Putamen (tissue), 1 donor: ENCODE results near the gene TOGARAM2.
"Not testable (repeated sequence)": the region's sequence is repeated elsewhere in the genome, so short reads cannot be mapped to it uniquely, and the experiment has no call there.

Experiments
- DNase-seq: peaks from one replicate; pipeline ENCODE4 v3.0.0-alpha.2; 2016; ENCODE audit warnings: low spot score

The TOGARAM2 gene

GRCh38 chr2:29073933-29074332, 92.8 kb downstream of the TOGARAM2 start:
- DNase-seq: no peak

DNA sequence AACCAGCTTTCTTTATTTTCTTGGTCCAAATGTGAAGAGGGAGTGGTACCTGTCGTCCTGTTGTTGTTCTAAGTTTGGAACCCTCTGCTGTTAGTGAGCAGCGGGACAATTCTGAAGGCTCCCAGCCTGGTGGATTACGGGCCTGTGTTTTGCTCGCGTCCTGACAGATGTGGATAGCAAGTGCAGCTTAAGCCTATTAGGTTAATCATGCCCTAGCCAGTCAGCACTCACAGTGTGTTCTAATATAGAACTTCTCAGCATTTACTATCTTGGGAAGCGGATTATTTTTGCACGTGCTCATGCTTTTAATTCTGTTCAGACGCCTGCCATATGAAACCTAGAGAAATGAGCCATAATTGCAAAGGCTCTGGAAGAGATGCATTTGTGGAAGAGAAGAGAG, 93.3 kb downstream of the TOGARAM2 start, which contains the start of gene PCARE:
Gene PCARE, minus strand, starts transcription at position 113 of the 400 bp plus-strand sequence. CDS start 262 bp downstream, outside the sequence.
- DNase-seq: no peak

DNA sequence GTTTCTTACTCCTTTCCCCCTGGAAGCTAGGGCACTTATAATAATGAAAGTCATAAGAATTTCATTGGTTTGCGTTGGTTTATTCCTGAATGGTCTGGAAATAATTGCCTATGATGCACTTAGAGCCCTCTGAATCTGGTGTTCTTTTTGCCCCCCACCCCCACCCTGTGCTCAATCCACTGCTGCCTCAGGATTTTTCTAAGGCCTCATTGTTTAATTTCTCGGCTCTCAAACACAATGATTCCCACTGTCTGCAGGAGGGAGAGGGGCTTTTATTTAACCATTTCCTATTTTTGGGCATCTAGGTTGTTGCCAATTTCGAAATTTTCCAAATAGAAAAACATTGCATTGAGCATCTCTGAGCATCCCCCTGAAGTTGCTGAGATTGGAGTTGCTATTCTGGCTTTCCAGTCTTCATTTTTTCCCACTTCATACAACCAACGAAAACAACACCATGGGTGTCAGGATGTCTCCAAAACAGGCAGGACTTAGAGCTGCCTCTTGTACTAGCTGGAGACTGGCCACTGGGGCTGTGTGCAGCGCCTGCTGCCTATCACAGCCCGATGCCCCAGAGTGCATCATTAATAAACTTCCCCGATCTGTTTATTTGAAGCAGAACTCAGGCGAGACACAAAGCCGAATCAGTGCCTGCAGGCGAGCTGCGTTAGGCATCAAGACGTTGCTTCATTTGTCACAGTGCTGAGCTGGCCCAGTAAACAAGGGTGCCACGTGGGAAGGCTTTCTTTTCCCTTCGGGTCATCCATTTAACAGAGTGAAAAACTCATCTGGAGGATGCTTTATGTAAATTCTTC, 95.0 kb downstream of the TOGARAM2 start:
- DNase-seq: peak; percentile 90

DNA sequence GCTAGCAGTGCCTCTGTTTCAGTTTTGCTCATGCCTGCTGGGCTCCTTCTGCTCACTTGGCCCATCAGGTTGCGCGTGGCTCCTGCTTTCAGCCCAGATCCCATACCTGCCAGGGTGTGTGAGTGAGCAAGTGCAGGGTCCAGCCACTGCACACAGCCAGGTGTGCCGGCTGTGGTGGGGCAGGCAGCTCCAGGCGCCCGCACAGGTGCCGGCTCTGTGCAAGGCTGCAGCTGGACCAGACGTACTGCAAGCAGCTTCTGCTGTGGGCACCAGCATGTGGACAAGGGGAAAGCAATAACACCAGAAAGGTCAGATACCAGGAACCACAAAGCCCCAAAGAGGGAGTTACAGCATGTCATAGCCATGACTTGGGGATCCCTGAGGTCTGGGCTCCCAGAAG, 98.8 kb downstream of the TOGARAM2 start:
- no peak for DNase-seq

- no peak for DNase-seq
These were observed 100.0 kb downstream of the TOGARAM2 start for GRCh38 chr2:29080886-29081743.

- no peak for DNase-seq
These were observed 101.9 kb downstream of the TOGARAM2 start for GRCh38 chr2:29082804-29083495.

DNA sequence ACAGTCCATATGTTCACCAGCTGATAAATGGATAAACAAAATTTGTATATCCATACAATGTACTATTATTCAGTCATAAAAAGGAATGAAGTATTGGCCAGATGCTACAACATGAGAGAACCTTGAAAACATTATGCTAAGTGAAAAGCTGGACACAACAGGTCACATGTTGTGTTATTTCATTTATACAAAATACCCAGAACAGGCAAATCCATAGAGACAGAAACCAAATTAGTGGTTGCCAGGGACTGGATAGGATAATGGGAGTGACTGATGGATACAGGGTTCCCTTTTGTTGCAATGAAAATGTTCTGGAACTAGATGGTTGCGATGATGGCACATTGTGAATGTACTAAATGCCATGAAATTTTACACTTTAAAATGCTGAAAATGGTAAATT, 103.5 kb downstream of the TOGARAM2 start:
- DNase-seq: no peak

DNA sequence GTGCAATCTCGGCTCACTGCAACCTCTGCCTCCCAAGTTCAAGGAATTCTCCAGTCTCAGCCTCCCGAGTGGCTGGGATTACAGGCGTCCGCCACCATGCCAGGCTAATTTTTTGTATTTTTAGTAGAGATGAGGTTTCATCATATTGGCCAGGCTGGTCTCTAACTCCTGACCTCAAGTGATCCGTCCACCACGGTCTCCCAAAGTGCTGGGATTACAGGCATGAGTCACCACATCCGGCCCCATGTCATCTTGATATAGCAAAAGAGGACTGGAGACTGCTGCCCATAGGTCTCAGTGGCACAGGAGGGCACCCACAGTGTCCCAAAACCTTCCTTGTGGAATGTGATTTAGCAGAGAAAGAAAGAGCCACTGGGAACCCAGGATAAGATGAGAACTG, 109.2 kb downstream of the TOGARAM2 start:
- DNase-seq: not testable (repeated sequence)

DNA sequence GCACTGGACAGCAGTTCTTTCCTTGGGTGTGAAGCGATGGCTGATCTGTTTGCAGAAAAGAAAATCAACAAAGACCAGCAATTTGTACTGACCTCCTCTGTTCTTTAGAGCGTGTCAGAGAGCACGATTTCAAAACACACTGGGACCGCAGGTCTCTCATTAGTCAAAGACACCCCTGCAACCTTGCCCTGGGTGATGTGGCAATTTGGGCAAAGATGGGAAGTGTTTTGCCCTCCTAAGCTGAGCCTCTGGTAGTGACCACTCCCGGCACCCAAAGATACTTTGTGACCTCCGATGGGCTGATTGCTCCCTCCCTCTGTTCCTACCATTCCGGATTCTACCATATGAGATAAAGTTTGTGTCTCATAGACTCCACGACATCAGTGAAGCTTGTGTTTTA, 115.9 kb downstream of the TOGARAM2 start:
- no peak for DNase-seq

DNA sequence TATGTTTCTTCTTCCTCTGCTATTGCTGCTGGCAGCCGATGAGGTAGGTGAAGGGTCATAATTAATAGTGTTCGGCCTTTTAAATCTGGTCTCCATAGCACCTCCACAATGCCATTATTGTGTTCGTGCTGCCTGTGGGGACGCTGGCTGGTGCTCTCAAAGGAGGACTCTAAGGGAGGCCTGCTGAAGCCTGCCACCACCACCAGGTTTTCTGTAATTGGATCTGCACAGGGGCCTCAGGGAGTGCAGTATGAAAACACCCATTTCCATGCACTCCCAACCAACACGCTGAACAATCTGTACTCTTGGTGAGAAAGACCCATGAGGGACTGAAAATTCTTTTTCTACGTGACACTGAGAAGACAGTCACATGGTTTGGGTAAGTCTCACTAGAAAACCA, 116.5 kb downstream of the TOGARAM2 start:
- DNase-seq: no peak

DNA sequence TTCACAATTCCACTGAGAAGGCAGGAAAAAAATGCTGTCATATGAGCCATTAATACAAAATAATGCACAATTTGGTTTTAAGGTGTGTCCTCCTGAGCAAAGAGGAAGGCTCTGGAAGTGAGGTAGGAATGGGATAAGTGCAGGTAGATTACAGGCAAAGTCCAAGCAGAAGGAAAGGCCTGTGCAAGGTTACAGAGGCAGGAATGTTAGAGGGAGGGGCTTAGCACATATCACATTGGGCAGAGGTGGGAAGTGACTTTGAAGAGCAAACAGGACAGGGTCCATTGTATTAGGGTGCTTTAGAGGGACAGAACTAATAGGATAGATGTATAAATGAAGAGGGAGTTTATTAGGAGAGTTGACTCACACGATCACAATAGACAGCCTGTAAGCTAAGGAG, 119.5 kb downstream of the TOGARAM2 start:
- no peak for DNase-seq
